Activated CD8-positive, alpha-beta memory T cell treated with anti-CD3 and anti-CD28 coated beads, Interleukin-2, amount 50 U/mL, for 24 hours (primary cell): ENCODE results near the gene ASNS.
"Not testable (repeated sequence)": the region's sequence is repeated elsewhere in the genome, so short reads cannot be mapped to it uniquely, and the experiment has no call there.

Experiments
- DNase-seq: peaks from one replicate; pipeline ENCODE4 v3.0.0-alpha.2; 2020; ENCODE audit errors: extremely low read depth

The ASNS gene

GRCh38 chr7:97872025-97872669, at the start of gene ASNS:
TSS of gene ASNS (minus strand) at chr7:97872408. CDS start at chr7:97869156, 3,252 bp downstream.
- peak; percentile 74 for DNase-seq

GRCh38 chr7:97921254-97921653, 49.0 kb upstream of the ASNS start:
- not testable (repeated sequence) for DNase-seq

- not testable (repeated sequence) for DNase-seq
These were observed 43.1 kb upstream of the ASNS start for GRCh38 chr7:97915267-97915666.

- not testable (repeated sequence) for DNase-seq
These were observed 40.1 kb upstream of the ASNS start for GRCh38 chr7:97912294-97912693.

GRCh38 chr7:97896893-97897292, 24.7 kb upstream of the ASNS start:
- not testable (repeated sequence) for DNase-seq

GRCh38 chr7:97891721-97892120, 19.5 kb upstream of the ASNS start:
- DNase-seq: not testable (repeated sequence)

- not testable (repeated sequence) for DNase-seq
These were observed 7.3 kb upstream of the ASNS start for GRCh38 chr7:97879527-97879926.

GRCh38 chr7:97874894-97875293, 2.7 kb upstream of the ASNS start:
- not testable (repeated sequence) for DNase-seq

- DNase-seq: no peak
These were observed 1.4 kb upstream of the ASNS start for GRCh38 chr7:97873606-97874005.

- DNase-seq: no peak
These were observed 566 bp downstream of the ASNS start for GRCh38 chr7:97871659-97872024.

GRCh38 chr7:97868788-97869187, 3.4 kb downstream of the ASNS start:
- DNase-seq: no peak

GRCh38 chr7:97868314-97868713, 3.9 kb downstream of the ASNS start:
- no peak for DNase-seq

- DNase-seq: no peak
These were observed 7.1 kb downstream of the ASNS start for GRCh38 chr7:97865104-97865503.

- DNase-seq: no peak
These were observed 12.5 kb downstream of the ASNS start for GRCh38 chr7:97859606-97860204.

- no peak for DNase-seq
These were observed 14.0 kb downstream of the ASNS start for GRCh38 chr7:97858221-97858620.

GRCh38 chr7:97857544-97857943, 14.7 kb downstream of the ASNS start:
- DNase-seq: no peak

- no peak for DNase-seq
These were observed 20.5 kb downstream of the ASNS start for GRCh38 chr7:97851683-97852082.

- not testable (repeated sequence) for DNase-seq
These were observed 21.8 kb downstream of the ASNS start for GRCh38 chr7:97850262-97851031.

GRCh38 chr7:97847791-97848190, 24.4 kb downstream of the ASNS start:
- DNase-seq: no peak

- no peak for DNase-seq
These were observed 25.3 kb downstream of the ASNS start for GRCh38 chr7:97846945-97847344.

- DNase-seq: no peak
These were observed 26.5 kb downstream of the ASNS start for GRCh38 chr7:97845622-97846203.

GRCh38 chr7:97844036-97844435, 28.2 kb downstream of the ASNS start:
- no peak for DNase-seq
